ENCODE measurements around the gene ASPDH. TPM values are rescaled to one million over a fixed set of nuclear protein-coding genes. Genes with fewer than 3 reads are reported as not detected.

The ASPDH gene
- total and polyA plus RNA-seq, 2 of the 13 experiments (the other 11 are each of a cell fraction or from before 2014, with no cell fraction given), result 2.2 to 3.3 TPM

GRCh38 chr19:50512999-50513745 is 541 bp downstream of the ASPDH start:
- Histone ChIP-seq H3K9me3 (ENCODE audit: low read length) (no peaks in the 10 kb centered on the region), H3K4me1 (ENCODE audit: insufficient read depth, low read length) (peaks cover 29% of the 10 kb centered on the region), H3K4me3 (replicated peaks in 1 of 3; ENCODE audit: insufficient read depth in 1 of 3, low read depth in 2 of 3, low read length in 3 of 3) (peak overlapping the region; percentile 54 to 71 (median 58); a peak in 5 of 6 replicates), H3K36me3 (replicated peaks in 1 of 2; ENCODE audit: control insufficient read depth in 1 of 2, insufficient read depth in 2 of 2, low read length in 2 of 2) (no peaks in the 10 kb centered on the region), H4K20me1 (ENCODE audit: insufficient read depth, low read length) (no peaks in the 10 kb centered on the region), H3K27ac (ENCODE audit: extremely low read length, insufficient read depth, low read length) (peak overlapping the region; percentile 44), H3K9ac (ENCODE audit: insufficient read depth, low read depth, low read length) (peak overlapping the region; percentile 76), H3K4me2 (ENCODE audit: low read depth, low read length) (peak overlapping the region; percentile 71), H3K79me2 (ENCODE audit: insufficient read depth, low read length) (no peaks in the 10 kb centered on the region), H3K27me3 (ENCODE audit: control insufficient read depth in 1 of 2, insufficient read depth in 2 of 2, low read length in 2 of 2) (no peaks in the 10 kb centered on the region; a peak in 2 of 5 replicates), H2AFZ (ENCODE audit: low read length) (no peak overlapping the region)
- TF ChIP-seq NR2F6 (IDR thresholded peaks at IDR 0.05), result no peak
- 0 out of 2 replicates have a peak, but pooled peaks have one; percentile 10 for TF ChIP-seq NR2F6 (CRISPR knock-in tag; IDR thresholded peaks at IDR 0.05)
- peak; percentile 94 for TF ChIP-seq ZNF768 (CRISPR knock-in tag; IDR thresholded peaks at IDR 0.05)
- 0 out of 2 replicates have a peak, but pooled peaks have one; percentile 37 for TF ChIP-seq FOXC1 (CRISPR knock-in tag; IDR thresholded peaks at IDR 0.05; ENCODE audit: borderline replicate concordance)
- peak; percentile 57; the same call in 1 of the 2 replicates for TF ChIP-seq ZNF740 (CRISPR knock-in tag; IDR thresholded peaks at IDR 0.05)
- TF ChIP-seq HDAC1 (CRISPR knock-in tag; IDR thresholded peaks at IDR 0.05), result peak; percentile 9; the same call in 1 of the 2 replicates
- no peak for TF ChIP-seq ZNF234 (CRISPR knock-in tag; conservative IDR thresholded peaks at IDR 0.05)
- peak; percentile 62; the same call in 1 of the 2 replicates for TF ChIP-seq ZMYM3 (CRISPR knock-in tag; IDR thresholded peaks at IDR 0.05)
- 0 out of 2 replicates have a peak, but pooled peaks have one; percentile 9 for TF ChIP-seq CSRNP1 (CRISPR knock-in tag; IDR thresholded peaks at IDR 0.05)
- TF ChIP-seq ZNF382 (CRISPR knock-in tag; IDR thresholded peaks at IDR 0.05; ENCODE audit: borderline replicate concordance), result no peak
- peak; percentile 16; the same call in 1 of the 2 replicates for TF ChIP-seq ARID4A (CRISPR knock-in tag; IDR thresholded peaks at IDR 0.05; ENCODE audit: borderline replicate concordance)
- peak; percentile 7; the same call in 1 of the 2 replicates for TF ChIP-seq ZNF280B (CRISPR knock-in tag; IDR thresholded peaks at IDR 0.05; ENCODE audit: borderline replicate concordance)
- no peak for TF ChIP-seq ZSCAN29 (CRISPR knock-in tag; conservative IDR thresholded peaks at IDR 0.05)
- peak; percentile 4; the same call in 2 of the 3 replicates for ATAC-seq
- in situ Hi-C loops (cut with HindIII; ENCODE audit: extremely low pct_ligation_motif_present, low pct_unique_long_range_greater_than_20kb), result no loop called here
- CTCF ChIA-PET (ENCODE audit: low intra/inter-chr PET ratio, low total read pairs), result no interaction called here
- no peak for FAIRE-seq
- 20% methylated on average over 10 of the region's 12 CpGs for WGBS (ENCODE audit: low lambda C conversion rate)
- intact Hi-C loops (cut with micrococcal nuclease; ENCODE audit: unreplicated experiment), result no loop called here
- POLR2A ChIA-PET, result no interaction called here
- no peak for DNase-seq (ENCODE audit: low spot score)
- TSS peak; percentile 69 for BruUV-seq (replicated peaks)
